SK-N-MC (cell line): ENCODE measurements around the gene DNAJB7.

ENCODE experiments used
- EZH2 ChIP-seq: fragments of 200-600 bp; sonication (generic); IDR thresholded peaks from one replicate; pipeline ENCODE4 v1.6.1; 2017; ENCODE audit warnings: antibody characterized with exemption
- POLR2AphosphoS5 ChIP-seq: IDR thresholded peaks from 2 replicates; pipeline ENCODE4 v1.6.1; 2012; ENCODE audit warnings: mild to moderate bottlenecking, low read depth, low read length, borderline replicate concordance

DNA sequence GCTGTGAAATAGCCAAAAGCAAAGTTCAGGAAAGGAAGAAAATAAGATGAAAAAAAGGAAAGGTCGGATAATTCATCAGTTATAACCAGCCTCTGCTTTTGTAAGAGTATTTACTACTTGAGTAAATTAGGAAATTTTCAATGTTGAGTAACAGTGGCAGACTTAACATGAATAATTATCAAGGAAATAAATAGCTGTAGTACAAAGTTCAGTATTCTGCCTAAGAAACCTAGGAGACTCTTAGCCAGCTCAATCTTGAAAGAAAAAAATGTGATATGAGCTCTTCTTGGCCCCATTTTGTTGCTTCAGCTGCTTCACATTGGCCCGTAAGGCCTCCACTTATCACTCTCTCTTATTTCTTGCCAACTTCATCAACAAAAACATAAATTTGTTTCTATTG lies 17.0 kb upstream of the DNAJB7 start:
- TF ChIP-seq POLR2AphosphoS5 = no peak
- TF ChIP-seq EZH2 = no peak
